ENCODE data around the gene PDPN.

Gene PDPN

GRCh38 chr1:13646521-13646920, 62.9 kb downstream of the PDPN start:
- no peak for DNase-seq (ENCODE audit: low read depth)
- no peak overlapping the region for H3K4me3 ChIP-seq (ENCODE audit: low read depth, low read length)
- TF ChIP-seq, protein P1, sequence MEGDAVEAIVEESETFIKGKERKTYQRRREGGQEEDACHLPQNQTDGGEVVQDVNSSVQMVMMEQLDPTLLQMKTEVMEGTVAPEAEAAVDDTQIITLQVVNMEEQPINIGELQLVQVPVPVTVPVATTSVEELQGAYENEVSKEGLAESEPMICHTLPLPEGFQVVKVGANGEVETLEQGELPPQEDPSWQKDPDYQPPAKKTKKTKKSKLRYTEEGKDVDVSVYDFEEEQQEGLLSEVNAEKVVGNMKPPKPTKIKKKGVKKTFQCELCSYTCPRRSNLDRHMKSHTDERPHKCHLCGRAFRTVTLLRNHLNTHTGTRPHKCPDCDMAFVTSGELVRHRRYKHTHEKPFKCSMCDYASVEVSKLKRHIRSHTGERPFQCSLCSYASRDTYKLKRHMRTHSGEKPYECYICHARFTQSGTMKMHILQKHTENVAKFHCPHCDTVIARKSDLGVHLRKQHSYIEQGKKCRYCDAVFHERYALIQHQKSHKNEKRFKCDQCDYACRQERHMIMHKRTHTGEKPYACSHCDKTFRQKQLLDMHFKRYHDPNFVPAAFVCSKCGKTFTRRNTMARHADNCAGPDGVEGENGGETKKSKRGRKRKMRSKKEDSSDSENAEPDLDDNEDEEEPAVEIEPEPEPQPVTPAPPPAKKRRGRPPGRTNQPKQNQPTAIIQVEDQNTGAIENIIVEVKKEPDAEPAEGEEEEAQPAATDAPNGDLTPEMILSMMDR (conservative IDR thresholded peaks at IDR 0.05; ENCODE audit: low read depth, low read length): no peak

- TF ChIP-seq, protein P1 (conservative IDR thresholded peaks at IDR 0.05; ENCODE audit: low read depth, low read length): no peak
- DNase-seq (ENCODE audit: low read depth): peak; percentile 79
- H3K4me3 ChIP-seq (ENCODE audit: low read depth, low read length): no peak overlapping the region
These were observed 67.6 kb downstream of the PDPN start for GRCh38 chr1:13651279-13651678.

DNA sequence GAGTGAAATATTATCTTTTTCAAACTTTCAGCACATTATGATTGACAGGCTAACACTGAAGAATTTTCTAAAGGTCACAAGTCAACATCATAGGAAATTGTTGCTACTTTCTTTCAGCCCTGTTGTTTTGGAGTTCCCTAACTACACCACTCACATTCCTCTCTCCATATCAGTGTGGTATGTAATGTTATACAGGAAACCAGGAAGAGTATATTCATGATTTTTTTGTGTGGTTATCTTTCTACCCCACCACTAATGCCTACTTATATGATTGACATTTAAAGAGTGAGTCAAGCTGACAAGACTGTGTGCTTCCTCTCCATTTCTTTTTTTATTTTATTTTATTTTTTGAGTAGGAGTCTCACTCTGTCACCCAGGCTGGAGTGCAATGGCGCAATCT, 68.6 kb downstream of the PDPN start:
- TF ChIP-seq, protein P1 (conservative IDR thresholded peaks at IDR 0.05; ENCODE audit: low read depth, low read length): no peak
- peak; percentile 23 for DNase-seq (ENCODE audit: low read depth)
- H3K4me3 ChIP-seq (ENCODE audit: low read depth, low read length): no peak overlapping the region

GRCh38 chr1:13661539-13661938, 77.9 kb downstream of the PDPN start:
- TF ChIP-seq, protein P1 (conservative IDR thresholded peaks at IDR 0.05; ENCODE audit: low read depth, low read length): no peak
- no peak overlapping the region for H3K4me3 ChIP-seq (ENCODE audit: low read depth, low read length)
- DNase-seq (ENCODE audit: low read depth): no peak

DNA sequence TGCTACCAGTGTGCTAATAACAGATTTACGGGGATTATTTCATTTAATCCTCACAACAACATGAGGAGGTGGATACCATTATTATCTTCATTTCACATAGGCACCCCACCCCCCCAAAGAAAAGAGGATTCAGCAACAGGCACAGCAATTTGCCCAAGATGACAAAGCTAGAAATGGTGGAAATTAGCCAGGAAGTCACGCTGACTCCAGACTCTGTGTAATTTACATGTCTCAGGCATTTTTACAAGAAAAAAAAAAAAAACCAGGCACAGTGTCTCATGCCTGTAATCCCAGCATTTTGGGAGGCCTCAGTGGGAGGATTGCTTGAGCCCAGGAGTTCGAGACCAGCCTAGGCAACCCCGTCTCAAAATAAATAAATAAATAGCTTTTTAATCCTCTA, 78.9 kb downstream of the PDPN start:
- DNase-seq (ENCODE audit: low read depth): peak; percentile 69
- no peak overlapping the region for H3K4me3 ChIP-seq (ENCODE audit: low read depth, low read length)
- TF ChIP-seq, protein P1 (conservative IDR thresholded peaks at IDR 0.05; ENCODE audit: low read depth, low read length): no peak

DNA sequence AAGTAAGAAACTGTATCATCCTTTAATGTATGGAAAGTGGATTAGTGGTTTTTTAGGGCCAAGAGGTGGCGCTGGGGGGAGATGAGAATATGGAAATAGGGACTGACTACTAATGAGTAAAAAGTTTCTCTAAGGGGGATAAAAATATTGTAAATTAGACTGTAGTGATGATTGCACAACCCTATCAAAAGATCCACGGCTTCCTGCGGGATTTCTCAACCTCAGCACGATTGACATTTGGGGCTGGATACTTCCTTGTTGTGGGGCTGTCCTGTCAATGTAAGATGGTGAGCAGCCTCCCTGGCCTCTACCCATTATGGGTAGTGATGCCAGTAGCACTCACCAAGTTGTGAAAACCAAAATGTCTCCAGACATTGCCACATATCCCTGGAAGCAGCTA, 80.3 kb downstream of the PDPN start:
- H3K4me3 ChIP-seq (ENCODE audit: low read depth, low read length): no peak overlapping the region
- TF ChIP-seq, protein P1 (conservative IDR thresholded peaks at IDR 0.05; ENCODE audit: low read depth, low read length): no peak
- no peak for DNase-seq (ENCODE audit: low read depth)

DNA sequence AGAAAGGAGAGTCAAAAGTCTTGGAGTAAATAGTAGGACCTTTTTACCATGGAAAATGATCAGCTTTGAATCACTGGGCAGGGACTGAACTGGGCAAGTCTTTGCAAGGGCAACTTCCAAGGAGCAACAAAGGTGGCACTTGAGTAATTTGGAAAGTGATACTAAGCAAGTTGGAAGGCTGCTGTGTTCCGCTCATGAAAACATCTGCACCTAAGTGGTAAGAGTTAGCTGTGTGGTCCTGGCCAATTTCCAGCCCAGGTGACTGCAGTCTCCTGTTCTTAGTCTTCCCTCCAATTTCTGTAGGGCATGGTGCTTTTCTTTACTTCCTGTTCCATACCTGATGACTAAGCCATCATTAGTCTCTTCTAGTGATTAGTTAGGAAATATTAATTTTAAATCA, 80.8 kb downstream of the PDPN start:
- H3K4me3 ChIP-seq (ENCODE audit: low read depth, low read length): no peak overlapping the region
- TF ChIP-seq, protein P1 (conservative IDR thresholded peaks at IDR 0.05; ENCODE audit: low read depth, low read length): no peak
- DNase-seq (ENCODE audit: low read depth): no peak

Measured in choroid plexus epithelial cell (primary cell).